A172 (cell line): ENCODE measurements around the gene P2RX1. TPM values are rescaled to one million over a fixed set of nuclear protein-coding genes. Genes with fewer than 3 reads are reported as not detected.

Source experiments
- DNase-seq: peaks from one replicate; pipeline ENCODE4 v3.0.0-alpha.2; 2015; ENCODE audit warnings: low spot score
- total RNA-seq: library from RNA; depleted of rRNA; stranded (reverse); fragments of >200 nt; shearing (Covaris generic); gene quantifications from 2 replicates; pipeline ENCODE4 v1.2.3, GENCODE V29; 2014

The P2RX1 gene
- total RNA-seq, 1 experiment from 2014 or later, result 0.67 TPM

GRCh38 chr17:3924512-3925350, 8.5 kb upstream of the P2RX1 start:
- DNase-seq, result no peak

DNA sequence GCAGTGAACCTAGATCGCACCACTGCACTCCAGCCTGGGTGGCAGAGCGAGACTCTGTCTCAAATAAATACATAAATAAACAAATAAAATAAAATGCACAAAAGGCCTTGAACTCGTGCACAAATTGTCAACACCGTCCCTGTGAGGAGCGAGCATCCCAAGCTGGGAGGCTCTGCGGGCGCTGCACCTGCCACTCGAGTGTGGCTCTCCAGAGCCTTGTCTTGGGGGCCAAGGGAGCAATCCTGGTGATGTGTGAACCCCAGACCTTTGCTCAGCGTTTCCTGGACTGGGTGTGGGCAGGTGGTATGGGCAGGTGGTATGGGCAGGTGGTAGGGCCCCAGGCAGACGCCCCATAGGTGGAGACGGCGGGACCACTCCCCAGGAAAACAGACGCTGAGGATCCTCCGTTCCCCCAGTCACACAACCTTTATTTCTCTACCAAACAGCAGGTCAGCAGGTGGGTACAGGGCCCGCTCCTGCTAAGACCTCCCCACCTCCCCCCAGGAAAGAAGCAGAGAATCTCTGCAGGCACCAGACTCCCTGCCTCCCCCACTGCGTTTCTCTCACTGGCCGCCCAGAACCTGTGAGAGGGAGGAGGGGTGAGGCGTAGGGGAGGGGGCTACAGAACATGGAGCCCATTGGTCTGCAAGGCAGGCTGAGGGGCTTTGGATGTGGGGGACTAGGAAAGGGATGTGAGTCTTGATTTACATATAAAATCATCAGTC, 7.4 kb upstream of the P2RX1 start:
- DNase-seq, result no peak

DNA sequence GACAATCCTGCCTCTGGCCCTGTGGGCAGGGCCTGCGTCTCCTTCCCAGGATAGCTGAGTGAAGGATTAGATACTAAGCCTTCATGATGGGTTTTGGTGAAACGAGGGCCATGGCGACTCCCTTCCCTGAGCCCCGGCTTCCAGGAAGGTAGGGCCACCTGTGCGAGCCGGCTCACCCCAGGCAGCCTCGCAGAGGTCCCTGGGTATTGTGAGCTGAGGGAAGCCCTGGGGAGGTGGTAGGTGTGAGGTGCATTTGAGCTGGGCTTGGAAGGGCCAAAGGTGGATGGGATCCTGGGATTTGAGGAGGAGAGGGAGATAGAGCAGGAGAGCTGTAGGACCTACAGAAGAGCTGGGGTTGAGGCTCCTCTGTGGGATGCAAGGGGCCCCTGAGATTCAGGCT, 6.5 kb upstream of the P2RX1 start:
- DNase-seq, result no peak

- no peak for DNase-seq
Observed at GRCh38 chr17:3921502-3922319, 5.4 kb upstream of the P2RX1 start.

DNA sequence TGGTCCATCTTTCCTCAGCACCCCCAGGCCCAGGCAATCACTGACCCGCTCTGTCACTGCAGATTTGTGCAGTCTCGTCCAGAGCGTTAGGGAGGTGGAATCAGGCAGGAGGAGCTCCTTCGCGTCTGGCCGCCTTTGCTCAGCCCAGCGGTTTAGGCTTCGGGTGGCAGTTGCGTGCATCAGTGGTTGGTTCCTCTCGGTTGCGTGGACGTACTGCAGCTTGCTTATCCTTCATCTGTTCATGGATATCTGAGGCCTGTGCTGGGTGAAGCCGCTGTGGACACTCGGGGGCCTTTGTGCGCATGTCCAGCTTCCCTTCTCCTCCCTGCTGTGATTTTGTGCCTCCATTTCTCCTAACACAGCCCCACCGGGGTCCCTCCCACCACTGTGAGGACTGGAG, 4.7 kb upstream of the P2RX1 start:
- DNase-seq, result no peak

DNA sequence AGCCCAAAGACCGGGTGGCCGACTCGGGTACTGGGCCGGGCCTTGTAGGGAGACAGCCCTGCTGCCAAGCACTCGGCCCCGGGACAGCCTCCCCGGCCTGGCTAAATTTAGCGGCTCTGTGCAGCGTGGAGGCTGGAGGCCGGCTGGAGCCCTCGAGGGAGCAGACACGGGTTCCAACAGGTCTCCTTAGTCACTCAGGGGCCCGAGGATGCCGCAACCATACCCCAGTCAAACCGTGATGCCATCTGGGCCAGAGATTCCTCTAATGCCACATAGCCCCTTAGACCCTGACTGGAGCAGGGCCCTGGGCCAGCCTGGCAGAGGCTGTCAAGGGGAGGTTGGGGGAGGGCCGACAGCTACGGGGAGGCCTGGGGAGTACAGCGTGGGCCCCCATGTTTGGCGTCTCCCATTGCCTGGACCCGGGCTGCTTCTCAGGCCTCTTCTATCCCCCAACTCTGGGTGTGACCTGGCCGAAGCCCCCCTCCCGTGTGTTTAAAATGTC, 2.9 kb upstream of the P2RX1 start:
- no peak for DNase-seq

DNA sequence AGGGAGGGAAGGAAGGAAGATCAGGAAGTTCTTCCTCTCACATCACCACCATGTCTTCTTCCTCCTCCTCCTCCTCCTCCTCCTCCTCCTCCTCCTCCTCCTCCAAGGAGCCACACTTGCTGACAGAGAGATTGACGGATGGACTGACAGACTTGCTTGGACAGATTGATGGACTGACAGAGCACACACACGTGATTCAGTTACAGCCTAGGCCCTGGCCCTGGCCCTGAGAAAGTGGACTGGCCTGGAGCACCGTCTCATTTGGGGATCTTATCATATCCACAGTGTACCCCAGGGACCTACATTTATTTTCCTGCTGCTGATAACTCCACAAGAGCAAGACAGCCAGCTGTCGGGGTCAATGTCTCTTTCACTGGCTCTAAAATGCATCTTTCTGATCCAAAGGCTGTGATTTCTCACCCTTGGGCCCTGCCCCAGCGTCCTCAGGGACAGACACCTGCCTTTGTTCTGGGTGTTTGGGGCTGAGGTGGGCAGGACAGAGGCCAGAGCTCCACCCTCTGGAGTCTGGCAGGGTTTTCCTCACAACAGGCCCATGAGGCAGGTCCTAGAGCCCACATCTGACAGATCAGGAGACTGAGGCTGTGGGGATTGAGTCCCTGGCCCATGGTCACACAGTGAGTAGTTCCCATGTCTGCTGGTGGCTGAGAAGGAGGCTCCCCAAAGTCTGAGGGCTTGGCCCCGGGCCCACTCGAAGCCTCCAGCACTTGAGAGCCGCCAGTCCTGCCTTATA, 2.3 kb upstream of the P2RX1 start:
- DNase-seq, result no peak

GRCh38 chr17:3917391-3917931, 1.2 kb upstream of the P2RX1 start:
- DNase-seq, result peak; percentile 61

GRCh38 chr17:3916825-3917224, 560 bp upstream of the P2RX1 start:
- DNase-seq, result no peak

DNA sequence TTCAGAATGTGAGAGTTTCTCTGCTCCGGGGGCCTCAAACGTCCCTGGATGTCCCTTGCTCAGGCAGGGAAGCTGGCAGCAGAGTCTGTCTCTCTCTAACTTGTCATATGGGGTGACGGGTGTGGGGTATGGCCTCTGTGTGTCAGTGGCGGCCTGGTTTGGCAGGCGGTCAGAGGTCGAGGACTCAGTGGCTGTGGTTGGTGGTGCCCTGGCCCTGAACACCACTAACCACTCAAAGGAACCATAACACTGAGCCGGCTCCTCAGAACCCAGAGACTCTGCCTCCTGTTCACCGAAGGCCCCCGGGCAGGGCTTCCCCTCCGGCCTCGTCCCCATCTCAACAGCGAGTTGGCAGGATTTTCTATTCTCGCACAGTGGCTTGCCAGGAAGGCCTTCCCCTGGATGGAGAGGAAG, 677 bp downstream of the P2RX1 start:
- DNase-seq, result no peak

DNA sequence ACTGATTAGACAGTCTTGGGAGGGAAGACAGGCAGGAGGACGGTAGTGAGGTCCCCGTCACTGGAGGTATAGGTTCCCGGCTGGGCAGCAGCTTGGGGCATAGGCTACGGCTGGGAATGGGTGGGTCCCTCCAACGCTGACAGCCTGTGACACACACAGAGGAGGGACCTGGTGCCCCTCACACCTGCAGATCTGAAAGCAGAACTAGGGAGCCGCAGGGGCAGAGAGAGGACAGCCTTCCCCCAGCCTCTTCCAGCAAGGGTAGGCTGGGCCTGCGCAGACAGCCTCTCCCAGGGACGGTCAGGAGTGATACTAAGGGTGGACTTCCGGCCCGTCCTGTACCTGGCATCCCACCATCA, 2.0 kb downstream of the P2RX1 start:
- no peak for DNase-seq

GRCh38 chr17:3913531-3914311, 2.5 kb downstream of the P2RX1 start:
- DNase-seq, result peak; percentile 78

GRCh38 chr17:3912827-3913226, 3.4 kb downstream of the P2RX1 start:
- DNase-seq, result no peak

DNA sequence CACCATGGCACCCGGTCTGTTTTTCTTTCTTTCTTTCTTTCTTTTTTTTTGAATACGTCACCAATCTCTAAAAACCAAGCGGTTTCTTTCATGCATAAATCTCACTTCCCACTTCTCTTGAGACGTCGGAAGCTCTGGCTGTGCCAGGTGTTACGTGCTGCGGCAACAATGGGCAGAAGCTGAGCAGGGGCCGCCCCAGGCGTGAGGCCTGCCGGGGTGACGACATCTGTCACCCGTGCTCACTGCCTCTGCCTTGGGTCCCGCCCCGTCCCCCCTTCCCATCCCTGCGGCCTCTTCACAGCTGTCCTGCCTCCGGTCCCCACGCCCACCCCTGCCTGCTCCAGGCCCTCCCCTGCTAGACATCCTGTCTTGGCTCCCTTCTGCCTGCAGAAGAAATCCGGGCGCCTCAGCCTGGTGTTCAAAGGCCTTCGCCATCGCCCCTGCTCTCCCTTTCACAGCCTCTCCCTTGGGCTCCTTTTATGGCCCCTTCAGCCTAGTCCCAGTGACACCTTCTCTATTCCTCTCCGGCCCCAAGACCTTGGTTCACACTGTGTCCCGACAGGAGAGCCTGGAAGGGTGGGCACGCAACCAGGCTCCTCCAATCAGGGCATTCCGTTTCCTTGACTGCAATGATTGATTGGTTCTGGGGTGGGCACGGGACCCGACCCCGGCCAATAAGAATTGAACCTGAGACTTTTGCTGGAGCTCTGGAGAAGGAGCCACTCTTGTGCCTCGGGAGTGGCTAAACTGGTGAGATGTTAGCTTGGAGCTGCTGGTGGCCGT, 4.8 kb downstream of the P2RX1 start:
- no peak for DNase-seq

GRCh38 chr17:3910420-3911270, 5.6 kb downstream of the P2RX1 start:
- no peak for DNase-seq

DNA sequence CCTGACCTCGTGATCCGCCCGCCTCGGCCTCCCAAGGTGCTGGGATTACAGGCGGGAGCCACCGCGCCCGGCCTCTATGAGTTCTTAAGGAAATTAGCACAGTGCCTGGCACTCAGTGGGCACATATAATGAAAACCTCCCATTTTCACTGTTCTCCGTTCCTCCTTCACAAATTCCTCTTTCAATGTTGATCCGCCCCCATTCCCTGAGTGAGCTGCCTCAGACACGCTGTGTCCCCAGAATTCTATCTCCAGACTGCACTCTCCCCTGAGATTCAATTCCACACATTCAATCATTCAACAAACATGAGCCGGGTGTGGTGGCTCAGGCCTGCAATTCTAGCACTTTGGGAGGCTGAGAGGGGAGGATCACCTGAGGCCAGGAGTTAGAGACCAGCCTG, 7.0 kb downstream of the P2RX1 start:
- DNase-seq, result no peak

- no peak for DNase-seq
Observed at GRCh38 chr17:3907483-3908216, 8.6 kb downstream of the P2RX1 start.

- DNase-seq, result no peak
Observed at GRCh38 chr17:3906881-3907280, 9.4 kb downstream of the P2RX1 start.
